Astrocyte of the spinal cord (primary cell): ENCODE results near the gene HSF2BP.
"Not testable (repeated sequence)": the region's sequence is repeated elsewhere in the genome, so short reads cannot be mapped to it uniquely, and the experiment has no call there.

Experiments used
- DNase-seq: peaks from one replicate; pipeline ENCODE4 v3.0.0; 2011; ENCODE audit warnings: low read depth, low spot score
- H3K4me3 ChIP-seq: 2 replicates; pipeline ENCODE4 v1.5.1; 2011; ENCODE audit warnings: low read depth, mild to moderate bottlenecking, low read length, moderate library complexity
- CTCF ChIP-seq: IDR thresholded peaks from 2 replicates; pipeline ENCODE4 v1.5.1; 2012; ENCODE audit warnings: low read depth, mild to moderate bottlenecking, low read length, inconsistent platforms
- in situ Hi-C: cut with HindIII; loops from 2 replicates; pipeline ENCODE4 v1.10.0; 2017; ENCODE audit warnings: low sequenced_read_pairs

HSF2BP gene

GRCh38 chr21:43578677-43579303 is 80.5 kb downstream of the HSF2BP start:
- TF ChIP-seq CTCF, result no peak
- in situ Hi-C loops, result no loop called here
- DNase-seq, result no peak
- no peak overlapping the region for H3K4me3 ChIP-seq

GRCh38 chr21:43575473-43575844 is 83.8 kb downstream of the HSF2BP start:
- in situ Hi-C loops, result no loop called here
- no peak for DNase-seq
- H3K4me3 ChIP-seq, result no peak overlapping the region
- TF ChIP-seq CTCF, result no peak

- TF ChIP-seq CTCF, result no peak
- no peak for DNase-seq
- in situ Hi-C loops, result no loop called here
- H3K4me3 ChIP-seq, result no peak overlapping the region
Observed at GRCh38 chr21:43574741-43575472, 84.4 kb downstream of the HSF2BP start.

- DNase-seq, result peak; percentile 63
- in situ Hi-C loops, result no loop called here
- TF ChIP-seq CTCF, result no peak
- no peak overlapping the region for H3K4me3 ChIP-seq
Observed at GRCh38 chr21:43573921-43574320, 85.4 kb downstream of the HSF2BP start.

- no peak for TF ChIP-seq CTCF
- in situ Hi-C loops, result no loop called here
- no peak for DNase-seq
- H3K4me3 ChIP-seq, result no peak overlapping the region
Observed at GRCh38 chr21:43572446-43572845, 86.8 kb downstream of the HSF2BP start.

- in situ Hi-C loops, result no loop called here
- no peak overlapping the region for H3K4me3 ChIP-seq
- no peak for DNase-seq
- TF ChIP-seq CTCF, result no peak
Observed at GRCh38 chr21:43571976-43572375, 87.3 kb downstream of the HSF2BP start.

- in situ Hi-C loops, DNase-seq: not testable (repeated sequence)
Observed at GRCh38 chr21:43570195-43570594, 89.1 kb downstream of the HSF2BP start.

GRCh38 chr21:43562451-43562850 is 96.8 kb downstream of the HSF2BP start:
- H3K4me3 ChIP-seq, DNase-seq, in situ Hi-C loops: not testable (repeated sequence)

More at GRCh38 chr21:43570195-43570594, 89.1 kb downstream of the HSF2BP start:
- H3K4me3 ChIP-seq, result not testable (repeated sequence)

GRCh38 chr21:43540561-43540960 is 118.7 kb downstream of the HSF2BP start:
- in situ Hi-C loops, DNase-seq, H3K4me3 ChIP-seq: not testable (repeated sequence)

GRCh38 chr21:43522495-43523131 is 136.7 kb downstream of the HSF2BP start:
- H3K4me3 ChIP-seq, in situ Hi-C loops, DNase-seq: not testable (repeated sequence)
